Astrocyte (in vitro differentiated cells and primary cell): ENCODE data around the gene DUSP8.

Source experiments
- EZH2 ChIP-seq: IDR thresholded peaks from 2 replicates; pipeline ENCODE4 v1.6.1; 2012; ENCODE audit warnings: mild to moderate bottlenecking, low read length, inconsistent platforms; ENCODE audit not compliant: insufficient read depth
- TF ChIP-seq, protein P1 (sequence below): IDR thresholded peaks from 2 replicates; pipeline ENCODE4 v1.5.1; 2011; ENCODE audit warnings: low read depth, mild to moderate bottlenecking, inconsistent platforms, low read length, moderate library complexity; ENCODE audit not compliant: insufficient read depth

- TF ChIP-seq, protein P1, sequence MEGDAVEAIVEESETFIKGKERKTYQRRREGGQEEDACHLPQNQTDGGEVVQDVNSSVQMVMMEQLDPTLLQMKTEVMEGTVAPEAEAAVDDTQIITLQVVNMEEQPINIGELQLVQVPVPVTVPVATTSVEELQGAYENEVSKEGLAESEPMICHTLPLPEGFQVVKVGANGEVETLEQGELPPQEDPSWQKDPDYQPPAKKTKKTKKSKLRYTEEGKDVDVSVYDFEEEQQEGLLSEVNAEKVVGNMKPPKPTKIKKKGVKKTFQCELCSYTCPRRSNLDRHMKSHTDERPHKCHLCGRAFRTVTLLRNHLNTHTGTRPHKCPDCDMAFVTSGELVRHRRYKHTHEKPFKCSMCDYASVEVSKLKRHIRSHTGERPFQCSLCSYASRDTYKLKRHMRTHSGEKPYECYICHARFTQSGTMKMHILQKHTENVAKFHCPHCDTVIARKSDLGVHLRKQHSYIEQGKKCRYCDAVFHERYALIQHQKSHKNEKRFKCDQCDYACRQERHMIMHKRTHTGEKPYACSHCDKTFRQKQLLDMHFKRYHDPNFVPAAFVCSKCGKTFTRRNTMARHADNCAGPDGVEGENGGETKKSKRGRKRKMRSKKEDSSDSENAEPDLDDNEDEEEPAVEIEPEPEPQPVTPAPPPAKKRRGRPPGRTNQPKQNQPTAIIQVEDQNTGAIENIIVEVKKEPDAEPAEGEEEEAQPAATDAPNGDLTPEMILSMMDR, result no peak
- no peak for TF ChIP-seq EZH2
Measured at GRCh38 chr11:1565173-1565903, 6.7 kb downstream of the DUSP8 start.
